Measurements from ENCODE around the gene CCR4. TPM values are rescaled to one million over a fixed set of nuclear protein-coding genes. Genes with fewer than 3 reads are reported as not detected.
"Not testable (repeated sequence)": the region's sequence is repeated elsewhere in the genome, so short reads cannot be mapped to it uniquely, and the experiment has no call there.

CCR4 gene
- polyA plus RNA-seq, 4 donors = 0.19 to 0.35 (median 0.26) TPM

GRCh38 chr3:32950516-32950915, 928 bp upstream of the CCR4 start:
- DNase-seq (ENCODE audit: low read depth in 4 of 4, low spot score in 2 of 4) = no peak

DNA sequence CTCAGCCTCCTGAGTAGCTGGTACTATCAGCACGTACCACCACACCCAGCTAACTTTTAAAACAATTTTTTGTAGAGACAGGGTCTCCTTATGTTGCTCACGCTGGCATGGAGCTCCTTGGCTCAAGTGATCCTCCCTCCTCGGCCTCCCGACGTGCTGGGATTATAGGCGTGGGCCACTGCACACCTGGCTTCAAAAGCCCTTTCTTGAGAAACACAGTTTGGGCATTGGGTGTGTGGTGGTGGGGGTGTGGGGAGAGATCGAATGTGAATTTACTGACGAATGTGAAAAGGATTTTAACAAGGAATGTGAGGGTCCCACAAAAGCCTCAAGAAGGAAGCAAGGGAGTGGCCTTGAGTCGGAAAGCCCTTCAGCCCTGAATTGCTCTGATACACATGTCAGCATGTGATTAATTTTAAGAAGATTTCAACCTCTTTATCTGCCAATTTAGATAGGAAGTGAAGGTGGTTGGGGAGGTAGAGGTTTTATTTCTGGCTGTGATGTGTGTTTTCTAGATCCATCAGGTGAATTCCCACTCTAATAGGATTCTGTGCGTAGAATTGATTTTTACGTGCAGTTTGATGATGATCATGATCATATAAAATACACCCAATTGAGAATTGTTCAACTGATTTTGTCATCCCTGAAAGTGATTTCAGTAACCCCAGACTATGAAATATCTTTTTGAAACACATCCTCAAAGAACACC, 1.1 kb downstream of the CCR4 start:
- no peak for DNase-seq (ENCODE audit: low read depth in 4 of 4, low spot score in 2 of 4)

GRCh38 chr3:32954506-32954905, 3.1 kb downstream of the CCR4 start:
- no peak for DNase-seq (ENCODE audit: low read depth in 4 of 4, low spot score in 2 of 4)

DNA sequence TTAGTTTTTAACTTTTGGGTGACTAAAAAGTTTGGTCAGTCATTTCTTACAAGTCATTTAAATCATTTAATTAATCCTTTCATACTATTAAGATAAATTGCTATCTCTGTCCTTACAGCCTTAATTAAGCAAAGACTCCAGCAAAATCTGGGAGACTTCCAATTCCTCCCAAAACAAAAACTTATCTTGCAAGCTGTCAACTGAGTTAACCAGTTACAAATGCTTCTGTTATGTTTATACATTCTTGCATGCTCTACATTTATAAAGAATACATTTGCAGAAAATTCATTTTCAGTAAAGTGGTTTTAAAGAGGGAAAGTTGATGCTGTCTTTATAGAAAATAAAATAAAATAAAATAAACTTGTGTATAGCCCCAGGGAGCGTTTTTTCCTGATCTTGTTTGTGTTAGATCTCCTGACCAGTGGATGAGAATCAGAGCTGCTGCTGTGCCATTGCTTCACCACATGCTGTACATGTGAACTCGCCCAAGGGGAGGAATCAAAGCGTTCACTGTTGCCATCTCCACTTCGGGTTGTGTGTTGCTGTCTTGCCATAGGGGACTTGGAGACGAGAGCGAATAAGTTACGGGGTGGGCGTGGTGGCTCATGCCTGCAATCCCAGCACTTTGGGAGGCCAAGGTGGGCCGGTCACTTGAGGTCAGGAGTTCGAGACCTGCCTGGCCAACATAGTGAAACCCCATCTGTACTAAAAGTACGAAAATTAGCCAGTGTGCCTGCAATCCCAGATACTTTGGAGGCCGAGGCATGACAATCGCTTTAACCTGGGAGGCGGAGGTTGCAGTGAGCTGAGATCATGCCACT, 5.5 kb downstream of the CCR4 start:
- no peak for DNase-seq (ENCODE audit: low read depth in 4 of 4, low spot score in 2 of 4)

DNA sequence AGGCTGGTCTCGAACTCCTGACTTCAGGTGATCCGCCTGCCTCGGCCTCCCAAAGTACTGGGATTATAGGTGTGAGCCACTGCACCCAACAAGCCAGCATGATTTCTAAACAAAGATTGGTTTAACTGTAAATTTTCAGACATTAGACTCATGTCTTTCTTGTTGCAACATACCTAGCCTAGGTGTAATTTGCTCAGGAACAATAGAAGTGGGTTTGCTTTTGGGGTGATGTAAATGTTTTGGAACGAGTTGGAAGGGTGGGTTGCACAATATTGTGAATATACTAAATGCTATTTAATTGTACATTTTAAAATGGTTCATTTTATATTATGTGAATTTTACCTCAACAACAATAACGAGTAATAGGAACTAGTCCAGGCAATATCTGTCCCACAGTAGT, 7.1 kb downstream of the CCR4 start:
- no peak for DNase-seq (ENCODE audit: low read depth in 4 of 4, low spot score in 2 of 4)

DNA sequence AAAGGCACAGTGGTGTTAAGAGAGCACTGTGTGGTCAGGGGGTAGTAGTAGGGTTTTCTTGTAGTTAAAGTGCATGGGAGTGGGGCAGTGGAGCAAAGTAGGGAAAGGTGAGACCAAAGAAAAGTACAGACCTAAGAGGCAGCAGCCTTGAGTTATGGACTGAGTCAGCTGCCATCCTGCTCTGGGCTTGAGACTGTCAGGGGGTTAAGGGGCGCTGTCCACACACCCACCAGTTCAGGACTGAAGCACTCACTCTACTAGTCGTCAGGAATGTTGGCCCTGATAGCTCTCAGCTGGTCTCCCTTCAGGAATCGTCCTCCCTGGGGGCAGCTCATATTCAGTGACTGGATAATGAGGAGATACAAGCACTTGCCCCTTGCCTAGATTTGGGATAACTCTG, 7.9 kb downstream of the CCR4 start:
- DNase-seq (ENCODE audit: low read depth in 4 of 4, low spot score in 2 of 4) = no peak

DNA sequence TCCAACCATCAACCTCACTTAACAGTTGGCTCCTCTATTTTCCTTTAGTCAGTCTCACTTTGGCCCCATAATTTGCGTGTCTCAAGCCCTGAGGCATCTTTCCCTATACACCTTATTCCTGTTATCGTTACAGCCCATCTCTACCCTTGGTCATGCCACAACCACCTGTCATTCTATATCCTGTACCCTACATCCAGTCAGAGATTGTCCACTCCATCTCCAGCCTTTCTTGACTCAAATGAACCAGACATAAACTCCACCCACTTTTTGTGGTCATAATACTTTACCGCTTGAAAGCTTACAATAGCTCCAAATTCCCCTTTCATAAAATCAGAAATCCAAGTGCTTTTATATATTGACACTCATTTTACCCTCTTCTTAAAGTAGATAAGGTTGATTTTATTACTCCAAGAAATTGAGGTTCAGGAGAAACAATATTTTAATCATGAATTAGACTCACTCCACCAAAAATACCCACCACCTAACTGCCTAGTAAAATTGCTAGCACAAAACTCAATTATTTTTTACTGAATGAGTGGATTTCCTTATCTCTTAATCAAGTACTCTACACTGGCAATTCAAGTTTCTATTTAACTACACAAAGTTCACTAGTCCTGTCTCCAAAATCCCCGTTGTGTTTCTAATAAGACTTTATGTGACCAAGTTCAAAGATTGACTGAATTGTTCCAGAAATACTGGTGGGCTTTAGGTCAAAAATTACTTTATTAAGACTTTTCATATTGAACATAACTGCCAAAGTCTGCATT, 9.1 kb downstream of the CCR4 start:
- DNase-seq (ENCODE audit: low read depth in 4 of 4, low spot score in 2 of 4) = no peak

GRCh38 chr3:32961189-32961715, 9.8 kb downstream of the CCR4 start:
- DNase-seq (ENCODE audit: low read depth in 4 of 4, low spot score in 2 of 4) = no peak

DNA sequence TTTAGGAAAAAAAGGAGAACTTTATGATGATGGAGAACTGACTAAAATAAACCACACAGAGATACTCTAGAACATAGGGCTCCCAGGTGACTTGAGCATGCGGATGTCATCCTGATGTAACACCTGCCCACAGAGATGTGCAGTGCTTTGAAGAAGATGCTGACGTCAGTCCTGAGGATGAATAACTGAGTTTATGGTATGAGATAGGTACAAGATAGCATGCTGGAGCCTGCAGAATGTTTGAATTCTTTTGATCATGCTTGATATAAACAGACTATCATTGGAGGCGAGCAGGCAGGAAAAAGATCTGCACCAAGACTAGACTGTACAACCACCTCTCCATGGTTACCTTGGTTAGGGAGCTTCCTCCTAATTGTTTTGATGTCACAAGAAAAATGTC, 12.4 kb downstream of the CCR4 start:
- DNase-seq (ENCODE audit: low read depth in 4 of 4, low spot score in 2 of 4) = no peak

DNA sequence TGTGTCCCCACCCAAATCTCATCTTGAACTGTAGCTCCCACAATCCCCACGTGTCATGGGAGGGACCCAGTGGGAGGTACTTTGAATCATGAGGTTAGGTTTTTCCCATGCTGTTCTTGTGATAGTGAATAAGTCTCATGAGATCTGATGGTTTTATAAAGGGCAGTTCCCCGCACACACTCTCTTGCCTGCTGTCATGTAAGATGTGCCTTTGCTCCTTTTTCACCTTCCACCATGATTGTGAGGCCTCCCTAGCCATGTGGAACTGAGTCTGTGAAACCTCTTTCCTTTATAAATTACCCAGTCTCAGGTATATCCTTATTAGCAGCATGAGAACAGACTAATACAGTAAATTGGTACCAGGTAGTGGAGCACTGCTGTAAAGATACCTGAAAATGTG, 13.3 kb downstream of the CCR4 start:
- not testable (repeated sequence) for DNase-seq (ENCODE audit: low read depth in 4 of 4, low spot score in 2 of 4)

- not testable (repeated sequence) for DNase-seq (ENCODE audit: low read depth in 4 of 4, low spot score in 2 of 4)
Observed at GRCh38 chr3:32965617-32966213, 14.3 kb downstream of the CCR4 start.

DNA sequence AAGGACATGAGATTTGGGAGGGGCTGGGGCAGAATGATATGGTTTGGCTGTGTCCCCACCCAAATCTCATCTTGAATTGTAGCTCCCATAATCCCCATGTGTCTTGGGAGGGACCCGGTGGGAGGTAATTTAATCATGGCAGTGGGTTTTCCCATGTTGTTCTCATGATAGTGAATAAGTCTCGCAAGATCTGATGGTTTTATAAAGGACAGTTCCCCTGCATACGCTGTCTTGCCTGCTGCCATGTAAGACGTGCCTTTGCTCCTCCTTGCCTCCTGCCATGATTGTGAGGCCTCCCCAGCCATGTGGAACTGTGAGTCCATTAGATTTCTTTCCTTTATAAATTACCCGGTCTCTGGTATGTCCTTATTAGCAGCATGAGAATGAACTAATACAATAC, 15.2 kb downstream of the CCR4 start:
- not testable (repeated sequence) for DNase-seq (ENCODE audit: low read depth in 4 of 4, low spot score in 2 of 4)

- no peak for DNase-seq (ENCODE audit: low read depth in 4 of 4, low spot score in 2 of 4)
Observed at GRCh38 chr3:32968166-32968919, 16.9 kb downstream of the CCR4 start.

GRCh38 chr3:32968920-32969389, 17.5 kb downstream of the CCR4 start:
- no peak for DNase-seq (ENCODE audit: low read depth in 4 of 4, low spot score in 2 of 4)

DNA sequence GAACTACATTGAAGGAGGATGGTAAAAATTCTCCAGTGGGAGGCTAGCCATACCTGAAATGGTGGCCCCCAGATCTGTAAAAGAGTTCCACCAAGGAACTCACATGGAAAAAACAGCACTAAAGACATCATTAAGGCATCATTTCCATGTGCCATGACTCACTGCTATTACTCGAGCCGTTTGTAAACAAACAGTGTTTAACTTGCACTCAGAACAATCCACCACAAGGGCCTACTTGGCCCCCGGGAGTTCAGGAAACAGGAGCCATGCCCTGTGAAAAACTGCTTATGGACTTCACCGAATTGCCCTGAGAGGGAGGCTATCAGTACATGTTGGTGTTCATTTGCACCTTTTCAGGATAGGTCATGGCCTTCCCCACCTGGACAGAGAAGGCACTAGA, 18.2 kb downstream of the CCR4 start:
- DNase-seq (ENCODE audit: low read depth in 4 of 4, low spot score in 2 of 4) = no peak

- not testable (repeated sequence) for DNase-seq (ENCODE audit: low read depth in 4 of 4, low spot score in 2 of 4)
Observed at GRCh38 chr3:32971291-32971690, 19.8 kb downstream of the CCR4 start.

- DNase-seq (ENCODE audit: low read depth in 4 of 4, low spot score in 2 of 4) = no peak
Observed at GRCh38 chr3:32972482-32973146, 21.2 kb downstream of the CCR4 start.

DNA sequence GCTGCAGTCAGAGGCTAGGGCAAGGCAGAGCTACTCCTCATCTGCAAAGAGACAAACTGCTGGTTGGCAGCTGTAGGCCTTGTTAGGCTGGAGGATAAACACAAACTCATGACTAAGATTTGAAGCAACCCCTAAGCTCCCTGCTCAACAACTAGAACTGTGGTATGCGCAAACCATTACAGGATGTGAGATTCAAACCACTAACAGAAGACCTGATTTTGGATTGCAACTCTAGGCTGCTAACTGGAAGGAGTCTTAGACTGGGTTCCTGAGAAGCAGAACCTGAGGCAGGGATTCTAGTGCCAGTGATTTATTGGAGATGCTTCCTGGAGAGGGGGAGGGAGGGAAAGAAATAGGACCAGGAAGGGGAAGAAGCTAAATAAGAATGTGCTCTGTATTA, 22.5 kb downstream of the CCR4 start:
- DNase-seq (ENCODE audit: low read depth in 4 of 4, low spot score in 2 of 4) = no peak

- no peak for DNase-seq (ENCODE audit: low read depth in 4 of 4, low spot score in 2 of 4)
Observed at GRCh38 chr3:32975891-32976595, 24.6 kb downstream of the CCR4 start.

Data from left renal cortex interstitium (tissue), 4 donors.